HepG2 (cell line): Measurements from ENCODE around the gene SMTN. TPM values are rescaled to one million over a fixed set of nuclear protein-coding genes. Genes with fewer than 3 reads are reported as not detected.

Experiments
- ATF7 ChIP-seq, 2 experiments: fragments of 450-650 bp in 1 of 2; sonication (generic) in 1 of 2; formaldehyde crosslinking in 1 of 2; IDR thresholded peaks; 2 replicates each; pipeline versions ENCODE4 v1.4.0 to v1.6.1; 2016 to 2020; ENCODE audit warnings: antibody characterized with exemption in 1 of 2, mild to moderate bottlenecking in 1 of 2, missing genetic modification reagents in 1 of 2
- BHLHE40 ChIP-seq: IDR thresholded peaks from 2 replicates; pipeline ENCODE4 v1.6.1; 2011; ENCODE audit warnings: low read length, improper control_type of control experiment
- BRCA1 ChIP-seq: sonication (generic); formaldehyde crosslinking; IDR thresholded peaks from 2 replicates; pipeline ENCODE4 v1.4.0; 2020; ENCODE audit warnings: missing genetic modification reagents
- CEBPB ChIP-seq: IDR thresholded peaks from 2 replicates; pipeline ENCODE4 v1.6.1; 2011; ENCODE audit warnings: low read depth, low read length, improper control_type of control experiment, borderline replicate concordance
- CENPT ChIP-seq: sonication (generic); formaldehyde crosslinking; IDR thresholded peaks from 2 replicates; pipeline ENCODE4 v1.8.0; 2022; ENCODE audit warnings: low read depth, mild to moderate bottlenecking, moderate library complexity, missing genetic modification reagents
- FOXM1 ChIP-seq: sonication (generic); formaldehyde crosslinking; IDR thresholded peaks from 2 replicates; pipeline ENCODE4 v1.5.0; 2020; ENCODE audit warnings: missing genetic modification reagents
- HHEX ChIP-seq: IDR thresholded peaks from 2 replicates; pipeline ENCODE4 v1.6.1; 2016; ENCODE audit warnings: control low read depth
- MIER2 ChIP-seq: IDR thresholded peaks from 2 replicates; pipeline ENCODE4 v1.6.1; 2016; ENCODE audit warnings: missing biosample characterization, missing genetic modification reagents
- NKX3-1 ChIP-seq: sonication (generic); formaldehyde crosslinking; IDR thresholded peaks from 2 replicates; pipeline ENCODE4 v1.5.0; 2020; ENCODE audit warnings: missing genetic modification reagents
- ONECUT2 ChIP-seq: sonication (generic); formaldehyde crosslinking; IDR thresholded peaks from 2 replicates; pipeline ENCODE4 v1.4.0; 2020; ENCODE audit warnings: missing genetic modification reagents
- PCBP2 ChIP-seq: fragments of 200-400 bp; formaldehyde crosslinking; optimal IDR thresholded peaks from 2 replicates; pipeline ENCODE3; 2018; ENCODE audit warnings: low read length, low read depth; ENCODE audit not compliant: poor library complexity, severe bottlenecking
- RAD21 ChIP-seq: fragments of 450-650 bp; formaldehyde crosslinking; IDR thresholded peaks from 2 replicates; pipeline ENCODE4 v1.5.0; 2020; ENCODE audit warnings: mild to moderate bottlenecking
- RXRA ChIP-seq: sonication (generic); formaldehyde crosslinking; IDR thresholded peaks from 2 replicates; pipeline ENCODE4 v1.5.1; 2020; ENCODE audit warnings: missing genetic modification reagents
- SIX1 ChIP-seq: sonication (generic); formaldehyde crosslinking; IDR thresholded peaks from 2 replicates; pipeline ENCODE4 v1.4.0; 2020; ENCODE audit warnings: missing genetic modification reagents, borderline replicate concordance
- THAP11 ChIP-seq: IDR thresholded peaks from 2 replicates; pipeline ENCODE4 v1.6.1; 2016; ENCODE audit warnings: missing biosample characterization, missing genetic modification reagents
- U2AF1 ChIP-seq: fragments of 200-400 bp; formaldehyde crosslinking; optimal IDR thresholded peaks from 2 replicates; pipeline ENCODE3; 2017; ENCODE audit warnings: mild to moderate bottlenecking, low read depth, low read length
- YY1 ChIP-seq: IDR thresholded peaks from 2 replicates; pipeline ENCODE4 v1.6.1; 2011; ENCODE audit warnings: low read length, low read depth, moderate library complexity, mild to moderate bottlenecking; ENCODE audit not compliant: insufficient read depth, insufficient replicate concordance
- ZBTB42 ChIP-seq: sonication (generic); formaldehyde crosslinking; IDR thresholded peaks from 2 replicates; pipeline ENCODE4 v1.5.0; 2020; ENCODE audit warnings: mild to moderate bottlenecking, missing genetic modification reagents
- ZFP1 ChIP-seq: IDR thresholded peaks from 2 replicates; pipeline ENCODE4 v1.6.1; 2016
- ZIK1 ChIP-seq: sonication (generic); formaldehyde crosslinking; IDR thresholded peaks from 2 replicates; pipeline ENCODE4 v1.5.0; 2020; ENCODE audit warnings: mild to moderate bottlenecking, low read depth, missing genetic modification reagents, borderline replicate concordance
- ZNF10 ChIP-seq: sonication (generic); formaldehyde crosslinking; IDR thresholded peaks from 2 replicates; pipeline ENCODE4 v1.4.0; 2020; ENCODE audit warnings: mild to moderate bottlenecking, low read depth, missing genetic modification reagents, borderline replicate concordance
- ZNF20 ChIP-seq: sonication (generic); formaldehyde crosslinking; IDR thresholded peaks from 2 replicates; pipeline ENCODE4 v1.4.0; 2020; ENCODE audit warnings: mild to moderate bottlenecking, moderate library complexity, missing genetic modification reagents
- ZNF225 ChIP-seq: sonication (generic); formaldehyde crosslinking; IDR thresholded peaks from 2 replicates; pipeline ENCODE4 v1.4.0; 2020; ENCODE audit warnings: mild to moderate bottlenecking, missing genetic modification reagents
- ZNF253 ChIP-seq: sonication (generic); formaldehyde crosslinking; IDR thresholded peaks from 2 replicates; pipeline ENCODE4 v1.8.0; 2022; ENCODE audit warnings: mild to moderate bottlenecking, missing genetic modification reagents, borderline replicate concordance
- ZNF282 ChIP-seq: fragments of 450-650 bp; IDR thresholded peaks from 2 replicates; pipeline ENCODE4 v1.6.1; 2018; ENCODE audit not compliant: partially characterized antibody
- ZNF296 ChIP-seq: sonication (generic); formaldehyde crosslinking; conservative IDR thresholded peaks from 2 replicates; pipeline ENCODE4 v1.5.0; 2020; ENCODE audit warnings: mild to moderate bottlenecking, missing genetic modification reagents
- ZNF367 ChIP-seq: sonication (generic); formaldehyde crosslinking; IDR thresholded peaks from 2 replicates; pipeline ENCODE4 v1.4.0; 2020; ENCODE audit warnings: missing genetic modification reagents, borderline replicate concordance
- ZNF616 ChIP-seq: sonication (generic); formaldehyde crosslinking; IDR thresholded peaks from 2 replicates; pipeline ENCODE4 v1.5.0; 2020; ENCODE audit warnings: low read depth, mild to moderate bottlenecking, missing genetic modification reagents
- ZNF792 ChIP-seq: IDR thresholded peaks from 2 replicates; pipeline ENCODE4 v1.6.1; 2016
- polyA plus RNA-seq, 8 experiments: library from polyadenylated mRNA; depleted of rRNA in 3 of 8; stranded (reverse) in 7 of 8; unstranded in 1 of 8; fragments of >200 nt; fragmentation: Illumina TruSeq in 4 of 8; extraction: Trizol in 4 of 8; gene quantifications; 2 replicates each; pipeline versions ENCODE4 v1.2.1 to v1.2.3, GENCODE V29; 2011 to 2016; ENCODE audit warnings: low read depth in 4 of 8, missing spikeins in 1 of 8, mixed read lengths in 1 of 8; ENCODE audit not compliant: insufficient read depth in 1 of 8
- total RNA-seq, 5 experiments: library from RNA; depleted of rRNA; stranded (reverse); fragments of >200 nt; fragmentation: Illumina TruSeq; extraction: Trizol; gene quantifications; 2 replicates each; pipeline ENCODE4 v1.2.3, GENCODE V29; 2016; ENCODE audit warnings: low read depth in 1 of 5
- TF ChIP-seq, protein P1 (sequence below): sonication (generic); formaldehyde crosslinking; IDR thresholded peaks from 2 replicates; pipeline ENCODE4 v1.8.0; 2022; ENCODE audit warnings: missing genetic modification reagents, low read depth, mild to moderate bottlenecking, borderline replicate concordance
- TF ChIP-seq, protein P2 (sequence below): sonication (generic); formaldehyde crosslinking; IDR thresholded peaks from 2 replicates; pipeline ENCODE4 v1.8.0; 2022; ENCODE audit warnings: low read depth, missing genetic modification reagents
- TF ChIP-seq, protein P3 (sequence below): sonication (generic); formaldehyde crosslinking; IDR thresholded peaks from 2 replicates; pipeline ENCODE4 v1.4.0; 2020; ENCODE audit warnings: missing genetic modification reagents

SMTN gene
- total and polyA plus RNA-seq, 2 of the 13 experiments (the other 11 are each of a cell fraction or from before 2014, with no cell fraction given), result 14.7 to 26.1 TPM

DNA sequence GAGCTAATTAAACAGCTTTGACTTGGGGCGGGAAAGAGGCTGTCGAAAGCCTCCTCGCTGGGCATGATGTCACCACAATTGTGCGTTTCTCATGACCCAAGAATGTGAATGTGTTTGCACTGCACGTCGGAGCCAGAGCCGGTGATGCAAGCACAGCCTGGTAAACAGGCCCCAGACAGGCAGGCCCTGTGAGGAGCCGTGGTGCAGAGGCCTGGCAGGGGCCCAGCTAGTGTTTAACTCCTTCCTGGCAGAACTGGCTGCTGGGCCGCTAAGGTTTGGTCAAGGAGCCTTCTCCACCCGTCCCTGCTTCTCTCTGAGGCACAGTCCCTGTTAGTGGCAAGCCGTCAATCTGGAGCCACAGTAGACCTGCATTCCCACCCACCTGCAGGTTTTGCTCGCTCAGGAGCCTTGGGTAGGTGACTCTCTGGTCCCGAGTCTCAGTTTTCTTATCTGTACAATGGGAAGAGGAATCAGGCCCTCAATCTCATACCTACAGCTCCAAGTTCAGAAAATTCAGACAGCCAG is 25.4 kb upstream of the SMTN start (continued):
- TF ChIP-seq ZNF20 (CRISPR knock-in tag) (no peak), NKX3-1 (CRISPR knock-in tag) (no peak; the same call in 1 of the 2 replicates), ZNF282 (no peak), ZNF10 (CRISPR knock-in tag) (no peak), ZNF792 (peak; percentile 93; the same call in 1 of the 2 replicates), RAD21 (CRISPR knock-in tag) (peak; percentile 64), ZNF367 (CRISPR knock-in tag) (no peak), ZNF225 (CRISPR knock-in tag) (no peak; the same call in 1 of the 2 replicates), ATF7 (IDR thresholded peaks at IDR 0.05) (peak; percentile 97), ATF7 (CRISPR knock-in tag; IDR thresholded peaks at IDR 0.05) (peak; percentile 100), MIER2 (CRISPR knock-in tag) (peak; percentile 30; the same call in 1 of the 2 replicates), HHEX (CRISPR knock-in tag) (peak; percentile 47), U2AF1 (no peak), CEBPB (peak; percentile 99), ZIK1 (no peak), ZFP1 (peak; percentile 24; the same call in 1 of the 2 replicates), YY1 (peak; percentile 61), CENPT (CRISPR knock-in tag) (no peak), THAP11 (CRISPR knock-in tag) (peak; percentile 85), BHLHE40 (peak; percentile 66), ZNF296 (CRISPR knock-in tag) (no peak), ONECUT2 (no peak), BRCA1 (CRISPR knock-in tag) (peak; percentile 66; the same call in 1 of the 2 replicates), ZNF253 (peak; percentile 59; the same call in 1 of the 2 replicates), ZNF616 (CRISPR knock-in tag) (no peak), FOXM1 (CRISPR knock-in tag) (no peak), PCBP2 (no peak), RXRA (CRISPR knock-in tag) (peak; percentile 93), ZBTB42 (CRISPR knock-in tag) (no peak), SIX1 (peak; percentile 59; the same call in 1 of the 2 replicates)
- TF ChIP-seq, protein P1, sequence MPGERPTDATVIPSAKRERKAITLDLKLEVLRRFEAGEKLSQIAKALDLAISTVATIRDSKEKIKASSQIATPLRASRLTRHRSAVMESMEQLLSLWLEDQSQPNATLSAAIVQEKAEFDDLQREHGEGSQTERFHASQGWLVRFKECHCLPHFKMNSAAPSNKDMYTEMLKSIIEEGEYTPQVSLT (CRISPR knock-in tag), result 0 out of 2 replicates have a peak, but pooled peaks have one; percentile 88
- TF ChIP-seq, protein P2, sequence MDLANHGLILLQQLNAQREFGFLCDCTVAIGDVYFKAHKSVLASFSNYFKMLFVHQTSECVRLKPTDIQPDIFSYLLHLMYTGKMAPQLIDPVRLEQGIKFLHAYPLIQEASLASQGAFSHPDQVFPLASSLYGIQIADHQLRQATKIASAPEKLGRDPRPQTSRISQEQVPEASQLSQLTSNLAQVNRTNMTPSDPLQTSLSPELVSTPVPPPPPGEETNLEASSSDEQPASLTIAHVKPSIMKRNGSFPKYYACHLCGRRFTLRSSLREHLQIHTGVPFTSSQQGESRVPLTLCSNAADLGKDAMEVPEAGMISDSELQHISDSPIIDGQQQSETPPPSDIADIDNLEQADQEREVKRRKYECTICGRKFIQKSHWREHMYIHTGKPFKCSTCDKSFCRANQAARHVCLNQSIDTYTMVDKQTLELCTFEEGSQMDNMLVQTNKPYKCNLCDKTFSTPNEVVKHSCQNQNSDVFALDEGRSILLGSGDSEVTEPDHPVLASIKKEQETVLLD, result no peak
- TF ChIP-seq, protein P3, sequence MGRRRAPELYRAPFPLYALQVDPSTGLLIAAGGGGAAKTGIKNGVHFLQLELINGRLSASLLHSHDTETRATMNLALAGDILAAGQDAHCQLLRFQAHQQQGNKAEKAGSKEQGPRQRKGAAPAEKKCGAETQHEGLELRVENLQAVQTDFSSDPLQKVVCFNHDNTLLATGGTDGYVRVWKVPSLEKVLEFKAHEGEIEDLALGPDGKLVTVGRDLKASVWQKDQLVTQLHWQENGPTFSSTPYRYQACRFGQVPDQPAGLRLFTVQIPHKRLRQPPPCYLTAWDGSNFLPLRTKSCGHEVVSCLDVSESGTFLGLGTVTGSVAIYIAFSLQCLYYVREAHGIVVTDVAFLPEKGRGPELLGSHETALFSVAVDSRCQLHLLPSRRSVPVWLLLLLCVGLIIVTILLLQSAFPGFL (CRISPR knock-in tag), result no peak
